Panc1 (cell line): ENCODE data around the gene GGT1. TPM values are rescaled to one million over a fixed set of nuclear protein-coding genes. Genes with fewer than 3 reads are reported as not detected.
"Not testable (repeated sequence)": the region's sequence is repeated elsewhere in the genome, so short reads cannot be mapped to it uniquely, and the experiment has no call there.

Source experiments
- ATAC-seq: fragments of 200-7000 bp; cut with Tn5 transposase; 2 replicates; pipeline ENCODE4 v1.9.1; 2020; ENCODE audit warnings: mild to moderate bottlenecking, moderate library complexity
- BruUV-seq: library from RNA; stranded (reverse); fragments of 400-500 nt; replicated peaks from 2 replicates; lab custom pipeline; 2021; lab: Mats Ljungman, UMichigan
- CTCF ChIA-PET: fragments of 300-600 bp; sonication (Branson Sonifier 250); formaldehyde crosslinking; loops from one replicate; lab custom pipeline; 2022; ENCODE audit warnings: antibody characterized with exemption; lab: Charles Lee
- POLR2A ChIA-PET: fragments of 300-600 bp; sonication (Branson Sonifier 250); formaldehyde crosslinking; loops from one replicate; lab custom pipeline; 2022; ENCODE audit warnings: antibody characterized with exemption; lab: Charles Lee
- DNase-seq: peaks from one replicate; pipeline ENCODE4 v3.0.0-alpha.2; 2010; ENCODE audit warnings: low read depth, low spot score
- H3K27ac ChIP-seq: 2 replicates; pipeline ENCODE4 v1.5.1; 2011; ENCODE audit warnings: mild to moderate bottlenecking, low read length, inconsistent platforms
- H3K27me3 ChIP-seq: fragments of 200-500 bp; sonication (Bioruptor generic); 2 replicates; pipeline ENCODE4 v1.6.0; 2014; ENCODE audit warnings: low read length, inconsistent platforms; ENCODE audit not compliant: control insufficient read depth, insufficient read depth
- H3K36me3 ChIP-seq: fragments of 200-500 bp; sonication (Bioruptor generic); 2 replicates; pipeline ENCODE4 v1.5.1; 2014; ENCODE audit warnings: inconsistent platforms, mild to moderate bottlenecking, low read length, moderate library complexity; ENCODE audit not compliant: control insufficient read depth, insufficient read depth
- H3K4me1 ChIP-seq: 2 replicates; pipeline ENCODE4 v1.5.1; 2011; ENCODE audit warnings: inconsistent platforms, mild to moderate bottlenecking, low read length, moderate library complexity; ENCODE audit not compliant: control insufficient read depth, insufficient read depth
- H3K4me3 ChIP-seq, 2 experiments: 2 replicates each; pipeline ENCODE4 v1.5.1; 2011 to 2012; ENCODE audit warnings: low read depth in 2 of 2, low read length in 2 of 2, mild to moderate bottlenecking in 2 of 2, inconsistent platforms in 1 of 2, moderate library complexity in 1 of 2
- H3K9me3 ChIP-seq: fragments of 200-500 bp; sonication (Bioruptor generic); 2 replicates; pipeline ENCODE4 v1.5.1; 2014; ENCODE audit warnings: low read depth, mild to moderate bottlenecking, inconsistent platforms, low read length, moderate library complexity; ENCODE audit not compliant: control insufficient read depth, insufficient read depth
- POLR2AphosphoS5 ChIP-seq: IDR thresholded peaks from 2 replicates; pipeline ENCODE4 v1.6.1; 2012; ENCODE audit warnings: mild to moderate bottlenecking, low read depth, low read length, moderate library complexity
- SIN3A ChIP-seq: IDR thresholded peaks from 2 replicates; pipeline ENCODE4 v1.6.1; 2012; ENCODE audit warnings: low read depth, mild to moderate bottlenecking, low read length, moderate library complexity, borderline replicate concordance; ENCODE audit not compliant: insufficient read depth
- TCF7L2 ChIP-seq: IDR thresholded peaks from 2 replicates; pipeline ENCODE4 v1.6.1; 2011; ENCODE audit warnings: mild to moderate bottlenecking, low read depth, low read length, inconsistent platforms
- in situ Hi-C: cut with HindIII; loops from 2 replicates; pipeline ENCODE4 v1.10.0; 2016; ENCODE audit warnings: low sequenced_read_pairs, low pct_unique_long_range_greater_than_20kb
- intact Hi-C: fragments of 100-400 bp; cut with micrococcal nuclease; formaldehyde crosslinking; loops from one replicate; pipeline ENCODE4 v1.10.0; 2022; ENCODE audit not compliant: unreplicated experiment
- total RNA-seq: library from RNA; stranded (reverse); gene quantifications from one replicate; pipeline ENCODE4 v1.2.1, GENCODE V29; 2021; ENCODE audit not compliant: unreplicated experiment
- TF ChIP-seq, protein P1 (sequence below), 2 experiments: IDR thresholded peaks; 2 replicates each; pipeline ENCODE4 v1.6.1; 2011 to 2012; ENCODE audit warnings: low read depth in 2 of 2, control low read depth in 1 of 2, low read length in 1 of 2, mild to moderate bottlenecking in 1 of 2, moderate library complexity in 1 of 2; ENCODE audit not compliant: insufficient read depth in 1 of 2
- TF ChIP-seq, protein P2 (sequence below): fragments of 450-650 bp; IDR thresholded peaks from 2 replicates; pipeline ENCODE4 v1.5.1; 2017; ENCODE audit warnings: mild to moderate bottlenecking

GGT1 gene
- total RNA-seq, 1 experiment from 2014 or later, result 2.6 TPM

DNA sequence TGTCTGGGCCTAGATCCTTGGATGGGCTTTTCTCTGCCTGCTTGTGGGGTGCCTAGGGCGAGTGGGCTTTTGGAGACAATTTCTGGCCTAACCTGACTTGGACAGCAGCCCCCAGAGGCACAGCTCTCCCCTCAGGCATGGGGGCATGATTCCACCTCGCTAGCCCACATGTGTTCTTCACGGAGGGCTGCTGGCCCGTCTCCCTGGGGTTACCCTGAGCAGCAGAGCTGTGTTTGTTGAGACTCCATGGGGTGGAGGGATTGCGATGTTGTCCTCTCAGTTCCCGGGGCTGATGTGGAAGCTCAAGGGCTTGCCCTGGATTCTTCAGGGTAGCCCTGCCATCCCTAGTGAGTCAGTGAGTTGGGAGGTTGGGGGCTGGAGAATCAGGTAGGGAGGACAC, 7.8 kb upstream of the GGT1 start:
- DNase-seq, result no peak
- ChIA-PET POLR2A (interaction anchor here (0.6 kb wide), 1 partner anchor 147 kb away, joined by 8 read pairs; no protein-coding TSS in a partner anchor), CTCF (no interaction called here)
- no peaks in the 10 kb centered on the region for H3K36me3 ChIP-seq
- TF ChIP-seq, protein P1, sequence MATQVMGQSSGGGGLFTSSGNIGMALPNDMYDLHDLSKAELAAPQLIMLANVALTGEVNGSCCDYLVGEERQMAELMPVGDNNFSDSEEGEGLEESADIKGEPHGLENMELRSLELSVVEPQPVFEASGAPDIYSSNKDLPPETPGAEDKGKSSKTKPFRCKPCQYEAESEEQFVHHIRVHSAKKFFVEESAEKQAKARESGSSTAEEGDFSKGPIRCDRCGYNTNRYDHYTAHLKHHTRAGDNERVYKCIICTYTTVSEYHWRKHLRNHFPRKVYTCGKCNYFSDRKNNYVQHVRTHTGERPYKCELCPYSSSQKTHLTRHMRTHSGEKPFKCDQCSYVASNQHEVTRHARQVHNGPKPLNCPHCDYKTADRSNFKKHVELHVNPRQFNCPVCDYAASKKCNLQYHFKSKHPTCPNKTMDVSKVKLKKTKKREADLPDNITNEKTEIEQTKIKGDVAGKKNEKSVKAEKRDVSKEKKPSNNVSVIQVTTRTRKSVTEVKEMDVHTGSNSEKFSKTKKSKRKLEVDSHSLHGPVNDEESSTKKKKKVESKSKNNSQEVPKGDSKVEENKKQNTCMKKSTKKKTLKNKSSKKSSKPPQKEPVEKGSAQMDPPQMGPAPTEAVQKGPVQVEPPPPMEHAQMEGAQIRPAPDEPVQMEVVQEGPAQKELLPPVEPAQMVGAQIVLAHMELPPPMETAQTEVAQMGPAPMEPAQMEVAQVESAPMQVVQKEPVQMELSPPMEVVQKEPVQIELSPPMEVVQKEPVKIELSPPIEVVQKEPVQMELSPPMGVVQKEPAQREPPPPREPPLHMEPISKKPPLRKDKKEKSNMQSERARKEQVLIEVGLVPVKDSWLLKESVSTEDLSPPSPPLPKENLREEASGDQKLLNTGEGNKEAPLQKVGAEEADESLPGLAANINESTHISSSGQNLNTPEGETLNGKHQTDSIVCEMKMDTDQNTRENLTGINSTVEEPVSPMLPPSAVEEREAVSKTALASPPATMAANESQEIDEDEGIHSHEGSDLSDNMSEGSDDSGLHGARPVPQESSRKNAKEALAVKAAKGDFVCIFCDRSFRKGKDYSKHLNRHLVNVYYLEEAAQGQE (IDR thresholded peaks at IDR 0.05; ENCODE audit: insufficient read depth in 1 of 2, low read depth in 2 of 2, low read length in 1 of 2), result no peak
- TF ChIP-seq, protein P2, sequence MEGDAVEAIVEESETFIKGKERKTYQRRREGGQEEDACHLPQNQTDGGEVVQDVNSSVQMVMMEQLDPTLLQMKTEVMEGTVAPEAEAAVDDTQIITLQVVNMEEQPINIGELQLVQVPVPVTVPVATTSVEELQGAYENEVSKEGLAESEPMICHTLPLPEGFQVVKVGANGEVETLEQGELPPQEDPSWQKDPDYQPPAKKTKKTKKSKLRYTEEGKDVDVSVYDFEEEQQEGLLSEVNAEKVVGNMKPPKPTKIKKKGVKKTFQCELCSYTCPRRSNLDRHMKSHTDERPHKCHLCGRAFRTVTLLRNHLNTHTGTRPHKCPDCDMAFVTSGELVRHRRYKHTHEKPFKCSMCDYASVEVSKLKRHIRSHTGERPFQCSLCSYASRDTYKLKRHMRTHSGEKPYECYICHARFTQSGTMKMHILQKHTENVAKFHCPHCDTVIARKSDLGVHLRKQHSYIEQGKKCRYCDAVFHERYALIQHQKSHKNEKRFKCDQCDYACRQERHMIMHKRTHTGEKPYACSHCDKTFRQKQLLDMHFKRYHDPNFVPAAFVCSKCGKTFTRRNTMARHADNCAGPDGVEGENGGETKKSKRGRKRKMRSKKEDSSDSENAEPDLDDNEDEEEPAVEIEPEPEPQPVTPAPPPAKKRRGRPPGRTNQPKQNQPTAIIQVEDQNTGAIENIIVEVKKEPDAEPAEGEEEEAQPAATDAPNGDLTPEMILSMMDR, result no peak
- TF ChIP-seq SIN3A (no peak), TCF7L2 (no peak), POLR2AphosphoS5 (no peak)
- intact Hi-C loops, result no loop called here
- no peaks in the 10 kb centered on the region for H3K27me3 ChIP-seq
- BruUV-seq, result no TSS peak
- in situ Hi-C loops, result no loop called here
- no peak overlapping the region for H3K4me3 ChIP-seq
- H3K9me3 ChIP-seq, result no peaks in the 10 kb centered on the region
- ATAC-seq, result no peak
- peaks cover 4% of the 10 kb centered on the region; the same call in 1 of the 2 replicates for H3K4me1 ChIP-seq
- no peak overlapping the region for H3K27ac ChIP-seq

DNA sequence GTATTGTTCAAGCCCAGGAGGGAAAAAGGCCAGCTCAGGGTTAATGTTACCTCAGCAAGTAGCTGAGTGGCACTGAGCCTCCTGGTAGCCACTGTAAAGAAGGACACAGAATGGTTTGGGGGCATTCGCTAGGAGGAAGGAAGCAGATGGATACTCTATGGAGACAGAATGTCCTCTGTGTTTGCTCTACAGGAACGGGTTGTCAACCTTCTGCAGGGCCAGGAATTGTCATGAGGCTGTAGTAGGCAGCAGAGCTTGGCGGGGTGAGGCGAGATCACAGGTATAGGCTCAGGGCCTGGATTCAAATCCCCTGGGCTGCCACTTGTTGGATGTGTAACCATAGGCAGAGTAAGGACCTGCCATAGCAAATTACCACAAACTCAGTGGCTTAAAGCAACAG, 7.1 kb upstream of the GGT1 start:
- no peaks in the 10 kb centered on the region for H3K27me3 ChIP-seq
- ChIA-PET POLR2A (no interaction called here), CTCF (no interaction called here)
- TF ChIP-seq, protein P2, result no peak
- TF ChIP-seq, protein P1 (IDR thresholded peaks at IDR 0.05; ENCODE audit: insufficient read depth in 1 of 2, low read depth in 2 of 2, low read length in 1 of 2), result no peak
- TF ChIP-seq POLR2AphosphoS5, result no peak
- TF ChIP-seq TCF7L2, result no peak
- TF ChIP-seq SIN3A, result no peak
- no TSS peak for BruUV-seq
- intact Hi-C loops, result no loop called here
- H3K4me1 ChIP-seq, result peaks cover 4% of the 10 kb centered on the region; the same call in 1 of the 2 replicates
- H3K4me3 ChIP-seq, result no peak overlapping the region
- no peak overlapping the region for H3K27ac ChIP-seq
- ATAC-seq, result no peak
- no peaks in the 10 kb centered on the region for H3K9me3 ChIP-seq
- H3K36me3 ChIP-seq, result no peaks in the 10 kb centered on the region
- DNase-seq, result no peak
- in situ Hi-C loops, result no loop called here

DNA sequence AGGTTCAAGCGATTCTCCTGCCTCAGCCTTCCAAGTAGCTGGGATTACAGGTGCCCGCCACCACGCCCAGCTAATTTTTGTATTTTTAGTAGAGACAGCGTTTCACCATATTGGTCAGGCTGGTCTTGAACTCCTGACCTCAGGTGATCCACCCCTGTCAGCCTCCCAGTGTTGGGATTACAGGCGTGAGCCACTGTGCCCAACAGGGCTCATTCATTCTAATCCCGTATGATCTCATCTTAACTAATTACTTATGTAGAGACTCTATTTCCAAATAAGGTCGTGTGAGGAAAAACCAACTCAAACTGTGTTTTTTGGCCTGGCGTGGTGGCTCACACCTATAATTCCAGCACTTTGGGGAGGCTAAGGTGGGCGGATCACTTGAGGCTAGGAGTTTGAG, 5.9 kb upstream of the GGT1 start:
- POLR2A ChIA-PET, DNase-seq, BruUV-seq, H3K9me3 ChIP-seq, H3K27ac ChIP-seq, intact Hi-C loops, H3K4me1 ChIP-seq, ATAC-seq, H3K36me3 ChIP-seq, H3K27me3 ChIP-seq, H3K4me3 ChIP-seq, in situ Hi-C loops: not testable (repeated sequence)
- CTCF ChIA-PET, result interaction anchor here (0.7 kb wide), 1 partner anchor 390 kb away, joined by 5 read pairs; no protein-coding TSS in a partner anchor
